HL-60 (cell line): ENCODE data around the gene USP14.

Experiments used
- DNase-seq, 2 experiments: peaks; one replicate each; pipeline ENCODE4 v3.0.0-alpha.2; 2010 to 2020; ENCODE audit warnings: low read depth in 1 of 2, low spot score in 1 of 2
- H3K27ac ChIP-seq: fragments of 250-450 bp; sonication (Bioruptor Pico); replicated peaks from 2 replicates; pipeline ENCODE4 v1.5.1; 2020; ENCODE audit warnings: mild to moderate bottlenecking, moderate library complexity
- H3K27me3 ChIP-seq: fragments of 250-450 bp; sonication (Bioruptor Pico); 2 replicates; pipeline ENCODE4 v1.5.1; 2021; ENCODE audit warnings: mild to moderate bottlenecking, moderate library complexity; ENCODE audit not compliant: insufficient read depth, poor library complexity, severe bottlenecking
- H3K4me3 ChIP-seq: replicated peaks from 2 replicates; pipeline ENCODE4 v1.5.1; 2011; ENCODE audit warnings: mild to moderate bottlenecking, control low read depth, low read length; ENCODE audit not compliant: insufficient read depth
- GABPA ChIP-seq: IDR thresholded peaks from 2 replicates; pipeline ENCODE4 v1.6.1; 2012; ENCODE audit warnings: low read depth
- POLR2AphosphoS5 ChIP-seq: IDR thresholded peaks from 2 replicates; pipeline ENCODE4 v1.6.1; 2012; ENCODE audit warnings: low read depth
- SPI1 ChIP-seq: IDR thresholded peaks from 2 replicates; pipeline ENCODE4 v1.6.1; 2012; ENCODE audit warnings: low read depth, mild to moderate bottlenecking, borderline replicate concordance
- TF ChIP-seq, protein P1 (sequence below): IDR thresholded peaks from 2 replicates; pipeline ENCODE4 v1.6.1; 2012; ENCODE audit warnings: low read depth; ENCODE audit not compliant: insufficient replicate concordance
- TF ChIP-seq, protein P2 (sequence below): IDR thresholded peaks from one replicate; pipeline ENCODE4 v1.5.1; 2011; ENCODE audit warnings: low read length, control low read depth, inconsistent platforms; ENCODE audit not compliant: insufficient read depth

USP14 gene

DNA sequence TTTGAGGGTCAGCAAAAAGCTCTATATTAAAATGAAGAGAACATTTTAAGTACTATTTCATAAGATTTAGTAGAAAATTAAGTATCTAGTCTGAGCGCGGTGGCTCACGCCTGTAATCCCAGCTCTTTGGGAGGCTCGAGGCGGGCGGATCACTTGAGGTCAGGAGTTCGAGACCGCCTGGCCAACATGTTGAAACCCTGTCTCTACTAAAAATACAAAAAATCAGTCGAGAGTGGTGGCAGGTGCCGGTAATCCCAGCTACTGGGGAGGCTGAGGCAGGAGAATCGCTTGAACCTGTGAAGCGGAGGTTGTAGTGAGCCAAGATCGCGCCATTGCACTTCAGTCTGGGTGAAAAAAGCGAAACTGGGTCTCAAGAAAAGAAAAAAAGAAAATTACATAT is 1.6 kb downstream of the USP14 start:
- H3K4me3 ChIP-seq = peak overlapping the region; percentile 76
- H3K27me3 ChIP-seq = no peaks in the 10 kb centered on the region
- no peak for DNase-seq
- TF ChIP-seq, protein P1, sequence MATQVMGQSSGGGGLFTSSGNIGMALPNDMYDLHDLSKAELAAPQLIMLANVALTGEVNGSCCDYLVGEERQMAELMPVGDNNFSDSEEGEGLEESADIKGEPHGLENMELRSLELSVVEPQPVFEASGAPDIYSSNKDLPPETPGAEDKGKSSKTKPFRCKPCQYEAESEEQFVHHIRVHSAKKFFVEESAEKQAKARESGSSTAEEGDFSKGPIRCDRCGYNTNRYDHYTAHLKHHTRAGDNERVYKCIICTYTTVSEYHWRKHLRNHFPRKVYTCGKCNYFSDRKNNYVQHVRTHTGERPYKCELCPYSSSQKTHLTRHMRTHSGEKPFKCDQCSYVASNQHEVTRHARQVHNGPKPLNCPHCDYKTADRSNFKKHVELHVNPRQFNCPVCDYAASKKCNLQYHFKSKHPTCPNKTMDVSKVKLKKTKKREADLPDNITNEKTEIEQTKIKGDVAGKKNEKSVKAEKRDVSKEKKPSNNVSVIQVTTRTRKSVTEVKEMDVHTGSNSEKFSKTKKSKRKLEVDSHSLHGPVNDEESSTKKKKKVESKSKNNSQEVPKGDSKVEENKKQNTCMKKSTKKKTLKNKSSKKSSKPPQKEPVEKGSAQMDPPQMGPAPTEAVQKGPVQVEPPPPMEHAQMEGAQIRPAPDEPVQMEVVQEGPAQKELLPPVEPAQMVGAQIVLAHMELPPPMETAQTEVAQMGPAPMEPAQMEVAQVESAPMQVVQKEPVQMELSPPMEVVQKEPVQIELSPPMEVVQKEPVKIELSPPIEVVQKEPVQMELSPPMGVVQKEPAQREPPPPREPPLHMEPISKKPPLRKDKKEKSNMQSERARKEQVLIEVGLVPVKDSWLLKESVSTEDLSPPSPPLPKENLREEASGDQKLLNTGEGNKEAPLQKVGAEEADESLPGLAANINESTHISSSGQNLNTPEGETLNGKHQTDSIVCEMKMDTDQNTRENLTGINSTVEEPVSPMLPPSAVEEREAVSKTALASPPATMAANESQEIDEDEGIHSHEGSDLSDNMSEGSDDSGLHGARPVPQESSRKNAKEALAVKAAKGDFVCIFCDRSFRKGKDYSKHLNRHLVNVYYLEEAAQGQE = no peak
- TF ChIP-seq GABPA (no peak), POLR2AphosphoS5 (no peak), SPI1 (no peak)
- TF ChIP-seq, protein P2, sequence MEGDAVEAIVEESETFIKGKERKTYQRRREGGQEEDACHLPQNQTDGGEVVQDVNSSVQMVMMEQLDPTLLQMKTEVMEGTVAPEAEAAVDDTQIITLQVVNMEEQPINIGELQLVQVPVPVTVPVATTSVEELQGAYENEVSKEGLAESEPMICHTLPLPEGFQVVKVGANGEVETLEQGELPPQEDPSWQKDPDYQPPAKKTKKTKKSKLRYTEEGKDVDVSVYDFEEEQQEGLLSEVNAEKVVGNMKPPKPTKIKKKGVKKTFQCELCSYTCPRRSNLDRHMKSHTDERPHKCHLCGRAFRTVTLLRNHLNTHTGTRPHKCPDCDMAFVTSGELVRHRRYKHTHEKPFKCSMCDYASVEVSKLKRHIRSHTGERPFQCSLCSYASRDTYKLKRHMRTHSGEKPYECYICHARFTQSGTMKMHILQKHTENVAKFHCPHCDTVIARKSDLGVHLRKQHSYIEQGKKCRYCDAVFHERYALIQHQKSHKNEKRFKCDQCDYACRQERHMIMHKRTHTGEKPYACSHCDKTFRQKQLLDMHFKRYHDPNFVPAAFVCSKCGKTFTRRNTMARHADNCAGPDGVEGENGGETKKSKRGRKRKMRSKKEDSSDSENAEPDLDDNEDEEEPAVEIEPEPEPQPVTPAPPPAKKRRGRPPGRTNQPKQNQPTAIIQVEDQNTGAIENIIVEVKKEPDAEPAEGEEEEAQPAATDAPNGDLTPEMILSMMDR = no peak
- H3K27ac ChIP-seq = peak overlapping the region; percentile 74; the same call in 1 of the 2 replicates

DNA sequence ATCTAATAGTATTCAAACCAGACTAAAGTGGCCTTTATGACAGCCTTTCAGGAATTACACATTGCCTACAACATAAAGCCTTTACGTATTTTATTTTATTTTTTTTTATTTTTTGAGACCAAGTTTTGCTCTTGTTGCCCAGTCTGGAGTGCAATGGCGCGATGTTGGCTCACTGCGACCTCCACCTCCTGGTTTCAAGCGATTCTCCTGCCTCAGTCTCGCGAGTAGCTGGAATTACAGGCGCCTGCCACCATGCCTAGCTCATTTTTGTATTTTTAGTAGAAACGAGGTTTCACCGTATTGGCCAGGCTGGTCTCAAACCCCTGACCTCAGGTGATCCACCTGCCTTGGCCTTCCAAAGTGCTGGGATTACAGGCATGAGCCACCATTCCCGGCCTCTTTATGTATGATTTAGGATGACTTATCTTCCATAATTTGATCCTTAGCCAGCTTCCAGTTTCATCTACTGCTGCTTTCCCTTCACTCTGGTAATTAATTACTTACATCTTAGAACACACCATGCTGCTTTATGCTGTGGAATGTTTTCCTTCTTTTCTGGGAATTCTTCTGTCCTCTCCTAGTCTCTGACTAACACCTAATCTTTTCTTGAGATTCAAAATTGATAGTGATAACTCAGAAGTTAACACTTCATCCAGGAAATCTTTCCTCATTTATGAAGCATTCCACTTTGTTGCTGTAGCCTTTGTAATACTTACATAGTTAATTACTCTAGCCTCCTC is 2.6 kb downstream of the USP14 start:
- no peak overlapping the region for H3K27ac ChIP-seq
- no peaks in the 10 kb centered on the region for H3K27me3 ChIP-seq
- DNase-seq = no peak
- no peak overlapping the region for H3K4me3 ChIP-seq
- TF ChIP-seq, protein P1 = no peak
- TF ChIP-seq, protein P2 = no peak
- TF ChIP-seq GABPA (no peak), POLR2AphosphoS5 (no peak), SPI1 (no peak)

DNA sequence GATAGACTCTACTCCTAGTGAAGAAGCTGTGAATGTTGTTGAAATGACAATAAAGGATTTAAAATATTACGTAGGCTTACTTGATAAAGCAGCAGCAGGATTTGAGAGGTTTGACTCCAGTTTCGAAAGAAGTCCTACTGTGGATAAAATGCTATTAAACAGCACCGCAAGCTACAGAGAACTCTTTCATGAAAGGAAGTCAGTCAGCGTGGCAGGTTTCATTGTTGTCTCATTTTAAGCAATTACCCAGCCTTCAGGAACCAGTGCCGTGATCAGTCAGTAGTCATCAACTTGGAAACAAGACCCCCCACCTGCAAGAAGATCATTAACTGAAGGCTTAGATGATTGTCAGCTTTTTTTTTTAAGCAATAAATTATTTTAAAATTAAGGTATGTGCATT is 14.0 kb downstream of the USP14 start:
- H3K4me3 ChIP-seq = no peak overlapping the region
- no peak overlapping the region for H3K27ac ChIP-seq
- no peaks in the 10 kb centered on the region for H3K27me3 ChIP-seq
- TF ChIP-seq, protein P1 = no peak
- TF ChIP-seq, protein P2 = no peak
- TF ChIP-seq SPI1 = no peak
- no peak for TF ChIP-seq GABPA
- TF ChIP-seq POLR2AphosphoS5 = no peak
- DNase-seq = no peak
